GM12864 (cell line): ENCODE results near the gene FSTL4.

Experiments
- DNase-seq: peaks from one replicate; pipeline ENCODE4 v3.0.0-alpha.2; 2011; ENCODE audit warnings: low read depth
- H3K4me3 ChIP-seq: 2 replicates; pipeline ENCODE4 v1.5.1; 2011; ENCODE audit warnings: mild to moderate bottlenecking, low read depth, low read length, control low read depth
- TF ChIP-seq, protein P1 (sequence below): IDR thresholded peaks from 2 replicates; pipeline ENCODE4 v1.5.1; 2011; ENCODE audit warnings: low read depth, mild to moderate bottlenecking, moderate library complexity, low read length, control low read depth, inconsistent platforms; ENCODE audit errors: missing control alignments

Gene FSTL4

GRCh38 chr5:133259199-133259997 lies 352.9 kb downstream of the FSTL4 start:
- DNase-seq: no peak
- TF ChIP-seq, protein P1, sequence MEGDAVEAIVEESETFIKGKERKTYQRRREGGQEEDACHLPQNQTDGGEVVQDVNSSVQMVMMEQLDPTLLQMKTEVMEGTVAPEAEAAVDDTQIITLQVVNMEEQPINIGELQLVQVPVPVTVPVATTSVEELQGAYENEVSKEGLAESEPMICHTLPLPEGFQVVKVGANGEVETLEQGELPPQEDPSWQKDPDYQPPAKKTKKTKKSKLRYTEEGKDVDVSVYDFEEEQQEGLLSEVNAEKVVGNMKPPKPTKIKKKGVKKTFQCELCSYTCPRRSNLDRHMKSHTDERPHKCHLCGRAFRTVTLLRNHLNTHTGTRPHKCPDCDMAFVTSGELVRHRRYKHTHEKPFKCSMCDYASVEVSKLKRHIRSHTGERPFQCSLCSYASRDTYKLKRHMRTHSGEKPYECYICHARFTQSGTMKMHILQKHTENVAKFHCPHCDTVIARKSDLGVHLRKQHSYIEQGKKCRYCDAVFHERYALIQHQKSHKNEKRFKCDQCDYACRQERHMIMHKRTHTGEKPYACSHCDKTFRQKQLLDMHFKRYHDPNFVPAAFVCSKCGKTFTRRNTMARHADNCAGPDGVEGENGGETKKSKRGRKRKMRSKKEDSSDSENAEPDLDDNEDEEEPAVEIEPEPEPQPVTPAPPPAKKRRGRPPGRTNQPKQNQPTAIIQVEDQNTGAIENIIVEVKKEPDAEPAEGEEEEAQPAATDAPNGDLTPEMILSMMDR: no peak
- H3K4me3 ChIP-seq: no peak overlapping the region

DNA sequence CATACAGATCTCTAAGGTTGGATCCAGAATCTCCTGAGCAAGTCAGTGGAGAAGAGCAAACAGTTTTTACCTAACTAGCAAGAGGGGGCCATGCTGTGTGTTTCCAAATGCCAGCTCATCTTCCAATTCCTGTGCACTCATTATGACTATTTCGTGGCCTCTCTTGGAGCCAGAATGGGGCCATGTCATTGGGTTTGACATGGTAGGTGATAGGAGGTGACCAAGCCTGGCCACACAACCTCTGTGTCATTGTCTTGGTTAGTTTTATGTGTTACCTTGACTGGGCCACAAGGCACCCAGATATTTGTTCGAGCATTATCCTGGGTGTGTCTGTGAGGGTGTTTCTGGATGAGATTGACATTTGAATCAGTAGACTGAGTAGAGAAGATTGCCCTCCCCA lies 354.4 kb downstream of the FSTL4 start:
- TF ChIP-seq, protein P1: no peak
- no peak for DNase-seq
- H3K4me3 ChIP-seq: no peak overlapping the region

GRCh38 chr5:133256276-133256675 lies 356.1 kb downstream of the FSTL4 start:
- H3K4me3 ChIP-seq: no peak overlapping the region
- no peak for DNase-seq
- TF ChIP-seq, protein P1: no peak

DNA sequence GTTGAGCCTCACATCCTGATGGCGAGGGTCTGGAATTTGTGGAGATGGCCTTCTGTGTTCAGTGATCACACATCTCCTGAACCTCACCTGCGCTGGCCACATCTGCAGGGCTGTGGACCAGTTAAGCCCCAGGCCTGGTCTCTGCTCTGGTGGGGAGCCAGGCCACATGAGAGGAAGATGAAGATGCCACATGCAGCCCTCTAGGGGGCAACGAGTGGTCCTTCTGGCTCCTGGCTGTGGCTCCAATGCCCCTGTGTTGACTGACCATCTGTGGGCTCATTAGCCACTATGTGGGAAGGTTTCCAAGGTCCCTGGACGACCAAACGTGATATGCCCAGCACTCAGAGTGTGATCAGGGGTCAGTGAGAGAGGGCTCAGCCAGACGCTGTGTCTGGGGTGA lies 357.5 kb downstream of the FSTL4 start:
- no peak for DNase-seq
- no peak overlapping the region for H3K4me3 ChIP-seq
- TF ChIP-seq, protein P1: no peak

- TF ChIP-seq, protein P1: no peak
- DNase-seq: no peak
- H3K4me3 ChIP-seq: no peak overlapping the region
Measured at GRCh38 chr5:133253671-133254070, 358.7 kb downstream of the FSTL4 start.

DNA sequence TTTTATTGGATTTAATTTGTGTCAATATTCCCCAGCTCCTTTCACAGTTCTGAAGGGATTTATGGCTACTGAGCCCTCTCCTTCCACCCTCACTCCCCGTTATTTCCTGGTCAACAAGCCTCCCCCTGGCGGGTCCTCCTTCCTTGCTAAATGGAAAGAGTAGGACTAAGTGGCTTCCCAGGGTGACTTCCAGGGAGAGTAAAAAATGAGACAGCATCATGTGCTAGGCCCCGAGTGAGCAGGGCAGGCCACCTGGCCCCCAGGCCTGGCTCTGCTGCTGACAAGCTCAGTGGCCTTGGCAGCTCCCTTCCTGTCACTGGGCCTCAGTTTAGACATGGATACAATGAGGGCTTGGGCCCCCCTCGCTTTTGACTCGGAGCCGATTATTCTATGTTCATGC lies 359.3 kb downstream of the FSTL4 start:
- no peak overlapping the region for H3K4me3 ChIP-seq
- TF ChIP-seq, protein P1: no peak
- no peak for DNase-seq

DNA sequence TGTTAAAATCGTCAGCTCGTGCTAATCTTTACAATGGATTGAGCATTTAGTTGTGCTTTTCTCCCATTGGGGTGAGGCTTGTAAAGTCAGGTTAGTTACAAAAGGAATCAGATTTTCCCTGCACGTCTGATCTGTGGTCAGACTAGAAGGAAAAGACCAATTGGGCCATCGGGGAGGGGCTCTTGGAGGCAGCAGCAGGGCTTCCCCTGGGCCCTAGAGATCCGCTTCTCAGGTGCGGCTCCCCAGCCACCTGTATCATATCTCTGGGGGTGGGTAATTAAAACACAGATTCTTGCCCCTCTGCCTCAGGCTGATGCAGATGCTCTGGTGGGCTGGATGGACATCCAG lies 360.2 kb downstream of the FSTL4 start:
- DNase-seq: no peak
- TF ChIP-seq, protein P1: no peak
- H3K4me3 ChIP-seq: no peak overlapping the region
